Measurements from ENCODE around the gene CYTH4.

- TF ChIP-seq LEF1 (IDR thresholded peaks at IDR 0.05; ENCODE audit: borderline replicate concordance), result no peak
- TF ChIP-seq SUZ12 (IDR thresholded peaks at IDR 0.05), result no peak
- TF ChIP-seq FOXM1 (IDR thresholded peaks at IDR 0.05; ENCODE audit: borderline replicate concordance), result no peak
- TF ChIP-seq ELF4 (IDR thresholded peaks at IDR 0.05), result no peak
These were observed 14.5 kb upstream of the CYTH4 start for GRCh38 chr22:37267661-37268413.
